TTC549 (cell line): Measurements from ENCODE around the gene PCDH9.

ENCODE experiments used
- FAIRE-seq: peaks from 2 replicates; lab custom pipeline; 2012; peaks lifted over from hg19 to GRCh38; lab: Jason Lieb, UNC

The PCDH9 gene

DNA sequence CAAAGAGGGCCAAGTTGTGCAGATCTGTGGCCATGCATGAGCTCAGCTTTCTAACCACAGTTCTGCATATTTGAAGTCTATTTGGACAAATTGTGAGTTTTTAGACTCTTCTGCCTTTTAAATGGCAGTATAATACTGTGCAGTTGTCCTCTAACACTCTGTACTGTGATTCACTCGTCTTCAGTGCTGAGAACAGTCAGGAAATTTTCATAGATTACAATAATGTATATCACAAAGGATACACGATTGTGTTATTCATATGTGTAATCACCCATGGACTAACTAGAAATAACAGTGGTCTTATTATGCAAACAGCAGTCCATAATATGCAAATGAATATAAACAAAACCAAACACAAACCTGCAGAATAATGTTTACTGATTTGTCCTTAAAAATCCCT, 259.1 kb downstream of the PCDH9 start:
- no peak for FAIRE-seq

DNA sequence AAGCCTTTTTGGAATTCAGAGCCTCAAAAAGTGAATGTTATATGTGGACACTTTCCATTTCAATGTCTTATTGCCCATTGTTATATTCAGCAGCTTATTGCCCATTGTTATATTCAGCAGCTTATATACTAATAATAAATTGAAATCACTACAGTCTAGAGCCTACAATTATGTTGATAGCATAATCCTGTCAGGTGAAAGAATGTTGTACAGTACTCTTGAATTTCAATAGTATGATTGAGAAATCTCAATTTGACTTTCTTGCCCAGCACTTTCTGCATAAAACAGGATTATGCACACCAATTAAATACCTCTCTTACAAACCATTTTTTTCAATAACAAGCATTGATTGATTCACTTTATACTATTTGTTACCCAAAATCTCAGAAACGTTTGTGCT, 260.8 kb downstream of the PCDH9 start:
- no peak for FAIRE-seq

- FAIRE-seq: no peak
Observed at GRCh38 chr13:66967811-66968597, 262.1 kb downstream of the PCDH9 start.

- FAIRE-seq: no peak
Observed at GRCh38 chr13:66965181-66965580, 265.0 kb downstream of the PCDH9 start.

DNA sequence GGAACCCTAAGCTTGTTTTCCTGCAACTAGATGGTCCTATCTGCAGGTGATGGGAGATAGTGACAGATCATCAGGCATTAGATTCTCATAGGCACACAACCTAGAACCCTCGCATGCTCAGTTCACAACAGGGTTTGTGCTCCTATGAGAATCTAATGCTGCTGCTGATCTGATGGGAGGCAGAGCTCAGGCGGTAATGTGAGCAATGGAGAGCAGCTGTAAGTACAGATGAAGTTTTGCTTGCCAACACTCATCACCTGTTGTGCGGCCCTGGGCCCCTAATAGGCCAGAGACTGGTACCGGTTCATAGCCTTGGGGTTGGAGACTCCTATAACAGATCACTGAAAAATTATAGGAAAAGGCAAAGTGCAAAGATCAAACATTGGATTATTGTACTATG, 267.2 kb downstream of the PCDH9 start:
- FAIRE-seq: no peak

GRCh38 chr13:66958611-66959010, 271.5 kb downstream of the PCDH9 start:
- FAIRE-seq: no peak

- no peak for FAIRE-seq
Observed at GRCh38 chr13:66952507-66952906, 277.6 kb downstream of the PCDH9 start.

- no peak for FAIRE-seq
Observed at GRCh38 chr13:66951426-66951825, 278.7 kb downstream of the PCDH9 start.

DNA sequence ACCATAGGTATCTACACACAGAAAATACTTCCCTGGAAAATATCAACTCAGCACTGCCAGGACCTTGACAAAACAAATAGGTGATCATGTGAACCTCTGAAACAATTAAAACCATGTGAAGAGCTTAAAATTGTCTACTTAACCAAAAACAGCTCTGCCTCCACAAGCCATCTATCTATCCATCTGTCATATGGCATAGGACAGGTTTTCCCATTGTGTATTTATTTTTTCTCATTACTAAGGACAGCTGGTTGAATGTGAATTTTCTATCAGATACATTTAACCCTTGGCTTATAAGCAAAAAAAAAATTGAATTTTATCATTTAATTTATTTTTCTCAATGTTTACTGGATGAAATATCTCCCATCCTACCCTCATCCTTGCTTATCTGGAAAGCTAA, 279.5 kb downstream of the PCDH9 start:
- no peak for FAIRE-seq

DNA sequence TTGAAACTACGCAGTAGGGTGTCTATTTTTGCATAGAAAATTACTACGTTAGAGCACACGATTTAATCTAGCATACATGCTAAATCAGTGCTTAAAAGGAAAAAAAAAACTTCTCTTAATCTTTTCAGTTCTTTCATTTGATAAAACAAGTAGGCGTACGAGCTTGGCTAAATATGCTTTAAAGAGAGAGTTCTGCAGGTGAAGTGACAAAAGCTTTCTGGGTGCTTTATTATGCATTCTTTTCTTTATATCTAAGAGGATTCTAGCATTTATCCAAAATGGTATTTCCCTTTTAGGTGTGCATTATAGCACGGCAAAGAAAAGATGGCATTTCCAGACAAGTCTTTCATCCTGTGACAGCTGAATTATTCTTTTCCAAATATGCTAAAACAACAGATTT, 281.2 kb downstream of the PCDH9 start:
- no peak for FAIRE-seq

DNA sequence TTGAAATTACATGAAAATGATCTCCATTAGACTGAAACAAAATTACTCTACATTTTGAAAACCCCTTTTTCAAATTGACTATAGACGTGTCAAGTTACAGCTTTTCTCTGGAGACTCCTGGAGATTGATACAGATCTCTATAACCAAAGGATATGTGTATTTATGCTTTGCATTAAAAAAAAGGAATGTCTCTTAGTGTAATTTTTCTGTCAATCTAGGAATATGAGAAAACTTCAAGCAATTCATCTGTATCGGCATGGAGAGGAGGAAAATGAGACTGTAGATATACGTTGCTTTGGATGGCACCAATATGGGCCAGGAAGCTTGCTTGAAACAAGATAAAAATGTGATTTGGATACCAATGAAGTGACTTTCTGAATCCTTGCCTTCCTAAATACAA, 286.6 kb downstream of the PCDH9 start:
- FAIRE-seq: no peak

GRCh38 chr13:66940113-66940512, 290.0 kb downstream of the PCDH9 start:
- FAIRE-seq: no peak

- FAIRE-seq: no peak
Observed at GRCh38 chr13:66937423-66937822, 292.7 kb downstream of the PCDH9 start.

- FAIRE-seq: no peak
Observed at GRCh38 chr13:66933994-66934393, 296.1 kb downstream of the PCDH9 start.

DNA sequence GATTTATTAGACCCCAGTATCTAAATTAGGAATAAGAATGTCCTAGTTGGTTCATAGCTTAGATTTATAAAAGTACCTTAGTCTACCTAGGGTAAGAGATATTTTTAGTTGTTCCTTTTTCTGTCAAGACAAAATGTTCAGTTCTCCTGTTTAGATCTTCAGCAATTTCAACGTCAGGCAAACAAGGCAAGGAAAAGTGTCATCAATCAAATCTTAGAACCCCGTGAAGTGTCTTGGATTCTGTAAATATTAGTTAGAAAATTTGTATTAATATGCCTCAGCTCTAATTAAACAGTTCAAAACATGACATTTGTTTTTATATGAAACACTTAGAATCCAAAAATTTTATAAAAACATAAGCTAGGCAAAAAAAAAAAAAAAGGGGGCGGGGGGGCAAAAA, 296.6 kb downstream of the PCDH9 start:
- FAIRE-seq: no peak

DNA sequence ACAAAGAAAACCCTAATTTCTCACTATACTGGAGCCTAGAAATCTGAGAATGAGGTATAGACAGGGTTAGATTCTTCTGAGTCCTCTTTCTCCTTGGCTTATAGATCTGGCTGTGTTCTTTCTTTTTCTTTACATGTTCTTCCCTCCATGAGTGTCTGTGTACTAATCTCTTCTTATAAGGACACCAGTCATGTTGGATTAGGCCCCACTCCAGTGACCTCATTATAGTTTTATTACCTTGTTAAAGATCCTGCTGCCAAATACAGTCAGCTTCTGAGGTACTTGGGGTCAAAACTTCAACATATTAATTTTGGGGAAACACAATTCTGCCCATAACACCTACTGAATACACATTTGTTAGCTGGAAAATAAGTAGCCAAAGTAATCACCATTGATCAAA, 302.6 kb downstream of the PCDH9 start:
- no peak for FAIRE-seq

DNA sequence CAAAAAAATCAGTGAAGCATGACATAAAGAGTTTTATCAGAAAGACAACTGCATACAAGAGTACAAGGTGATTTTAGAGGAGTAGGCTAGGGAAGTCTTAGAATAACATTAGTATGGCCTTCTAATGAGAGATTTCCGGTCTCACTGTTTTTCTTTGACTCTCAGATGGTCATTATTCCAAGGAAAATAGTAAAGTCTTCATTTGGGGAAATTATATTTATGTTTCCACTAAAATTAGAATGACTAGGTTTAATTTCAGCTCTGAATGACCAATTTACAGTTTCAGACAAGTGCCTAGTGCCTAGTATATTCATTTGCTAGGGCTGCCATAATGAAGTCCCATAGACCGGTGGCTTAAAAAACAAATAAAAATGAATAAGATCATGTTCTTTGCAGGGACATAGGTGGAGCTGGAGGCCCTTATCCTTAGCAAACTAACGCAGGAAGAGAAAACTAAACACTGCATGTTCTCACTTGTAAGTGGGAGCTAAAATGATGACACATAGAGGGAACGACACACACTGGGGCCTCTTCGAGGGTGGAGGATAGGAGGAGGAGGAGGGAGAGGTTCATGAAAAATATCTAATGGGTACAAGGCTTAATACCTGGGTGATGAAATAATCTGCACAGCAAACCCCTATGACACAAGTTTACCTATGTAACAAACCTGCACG, 303.1 kb downstream of the PCDH9 start:
- no peak for FAIRE-seq

DNA sequence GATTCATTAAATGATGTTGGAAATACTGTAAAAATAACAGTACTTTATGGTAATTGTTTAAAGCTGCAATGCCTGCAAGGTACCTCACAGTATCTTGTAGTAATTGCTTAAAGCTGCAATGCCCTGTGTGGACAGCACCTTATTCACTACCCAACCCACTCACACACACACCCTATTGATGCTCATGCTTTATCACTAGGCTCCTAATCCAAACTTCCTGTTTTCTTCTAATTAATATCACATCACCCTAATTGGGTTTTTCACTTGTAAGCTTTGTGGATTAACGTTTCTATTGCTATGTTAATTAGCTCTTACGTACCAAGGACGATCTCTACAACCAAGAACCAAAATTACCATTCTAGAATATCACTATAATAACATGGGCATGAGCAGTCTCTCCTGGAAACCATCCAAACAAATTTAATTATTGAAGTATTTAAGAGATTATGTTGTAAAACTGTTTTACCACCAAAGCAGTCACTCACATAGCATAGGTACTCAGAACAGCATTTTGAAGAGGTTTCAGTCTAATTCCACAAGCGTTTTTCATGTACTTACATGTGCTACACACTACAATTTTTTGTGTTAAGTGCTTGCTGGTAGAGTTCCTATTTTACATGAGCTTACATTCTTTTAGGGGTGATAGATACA, 303.8 kb downstream of the PCDH9 start:
- FAIRE-seq: no peak

GRCh38 chr13:66922444-66922843, 307.7 kb downstream of the PCDH9 start:
- FAIRE-seq: no peak

DNA sequence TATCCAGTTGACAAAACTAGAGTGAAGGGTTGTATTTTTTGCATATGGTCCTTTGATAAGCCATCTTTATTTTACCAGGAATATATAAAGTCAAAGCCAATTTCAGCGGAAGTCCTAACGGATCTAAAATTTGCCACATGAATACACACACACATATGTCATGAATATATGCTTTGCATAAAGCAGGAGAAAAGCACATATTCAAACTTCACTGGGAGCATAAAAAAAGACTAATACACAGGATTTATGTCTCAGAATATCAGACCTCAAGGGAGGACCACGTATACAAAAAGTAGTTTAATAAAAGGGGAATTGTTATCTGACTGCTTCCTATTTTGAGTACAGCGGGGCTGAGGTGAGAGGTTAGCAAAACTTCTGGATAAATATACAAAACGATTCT, 308.7 kb downstream of the PCDH9 start:
- FAIRE-seq: no peak

GRCh38 chr13:66915596-66916185, 314.4 kb downstream of the PCDH9 start:
- FAIRE-seq: no peak

GRCh38 chr13:66914155-66914554, 316.0 kb downstream of the PCDH9 start:
- no peak for FAIRE-seq

GRCh38 chr13:66911411-66911939, 318.7 kb downstream of the PCDH9 start:
- FAIRE-seq: no peak
